Stimulated activated CD8-positive, alpha-beta memory T cell treated with anti-CD3 and anti-CD28 coated beads, Interleukin-12 subunit alpha, Interleukin-12 subunit beta, amount 100 ng/mL, for 4 hours (primary cell): ENCODE data around the gene CHGA.

Experiments used
- DNase-seq: peaks from one replicate; pipeline ENCODE4 v3.0.0-alpha.2; 2020; ENCODE audit warnings: low read depth

Gene CHGA

GRCh38 chr14:92922883-92923743 is at the start of gene CHGA:
TSS of gene CHGA (plus strand) at chr14:92923150. CDS start at chr14:92923360, 210 bp downstream.
- no peak for DNase-seq

- no peak for DNase-seq
Observed at GRCh38 chr14:92874962-92875661, 47.8 kb upstream of the CHGA start.

GRCh38 chr14:92877757-92878431 is 45.1 kb upstream of the CHGA start:
- no peak for DNase-seq

- DNase-seq, result no peak
Observed at GRCh38 chr14:92880351-92880750, 42.6 kb upstream of the CHGA start.

GRCh38 chr14:92880851-92881250 is 42.1 kb upstream of the CHGA start:
- no peak for DNase-seq

- no peak for DNase-seq
Observed at GRCh38 chr14:92883066-92883465, 39.9 kb upstream of the CHGA start.

GRCh38 chr14:92884410-92884809 is 38.5 kb upstream of the CHGA start:
- DNase-seq, result no peak

- no peak for DNase-seq
Observed at GRCh38 chr14:92885279-92886061, 37.5 kb upstream of the CHGA start.

GRCh38 chr14:92886337-92886736 is 36.6 kb upstream of the CHGA start:
- no peak for DNase-seq

GRCh38 chr14:92887157-92887556 is 35.8 kb upstream of the CHGA start:
- no peak for DNase-seq

GRCh38 chr14:92888896-92889295 is 34.1 kb upstream of the CHGA start:
- no peak for DNase-seq

- DNase-seq, result no peak
Observed at GRCh38 chr14:92890830-92891588, 31.9 kb upstream of the CHGA start.

- DNase-seq, result no peak
Observed at GRCh38 chr14:92892589-92892988, 30.4 kb upstream of the CHGA start.

- no peak for DNase-seq
Observed at GRCh38 chr14:92895352-92895878, 27.5 kb upstream of the CHGA start.

- no peak for DNase-seq
Observed at GRCh38 chr14:92897922-92898565, 24.9 kb upstream of the CHGA start.

- no peak for DNase-seq
Observed at GRCh38 chr14:92898566-92899131, 24.3 kb upstream of the CHGA start.

GRCh38 chr14:92900660-92901059 is 22.3 kb upstream of the CHGA start:
- DNase-seq, result no peak

- DNase-seq, result no peak
Observed at GRCh38 chr14:92902191-92902590, 20.8 kb upstream of the CHGA start.

GRCh38 chr14:92902726-92903125 is 20.2 kb upstream of the CHGA start:
- DNase-seq, result no peak

- no peak for DNase-seq
Observed at GRCh38 chr14:92903359-92903758, 19.6 kb upstream of the CHGA start.
